ENCODE data around the gene TMEM18. TPM values are rescaled to one million over a fixed set of nuclear protein-coding genes. Genes with fewer than 3 reads are reported as not detected.

The TMEM18 gene
- total RNA-seq, 2 experiments from 2014 or later: 25.6 to 26.3 TPM

- no peaks in the 10 kb centered on the region for H3K36me3 Mint-ChIP-seq (ENCODE audit: low read depth)
- no peak overlapping the region for H3K4me3 Mint-ChIP-seq
- Histone ChIP-seq H3K4me1 (ENCODE audit: insufficient read depth, low read length) (peaks cover 11% of the 10 kb centered on the region), H3K9me3 (ENCODE audit: control insufficient read depth in 1 of 2, insufficient read depth in 1 of 2, low read length in 2 of 2) (no peaks in the 10 kb centered on the region), H3K27ac (ENCODE audit: low read depth in 1 of 2, low read length in 2 of 2) (no peak overlapping the region), H3K36me3 (ENCODE audit: insufficient read depth, low read length) (no peaks in the 10 kb centered on the region), H3K4me3 (ENCODE audit: low read length) (no peak overlapping the region), H3K27me3 (ENCODE audit: control insufficient read depth in 1 of 2, insufficient read depth in 2 of 2, low read length in 2 of 2) (no peaks in the 10 kb centered on the region)
- peaks cover 6% of the 10 kb centered on the region for H3K4me1 Mint-ChIP-seq (ENCODE audit: low read depth)
- H3K27ac Mint-ChIP-seq: no peak overlapping the region
- ChIA-PET CTCF (no interaction called here), POLR2A (interaction anchor here (0.8 kb wide), 1 partner anchor 37 kb away, joined by 3 read pairs; no protein-coding TSS in a partner anchor)
- H3K27me3 Mint-ChIP-seq: peaks cover 4% of the 10 kb centered on the region
- DNase-seq (no peak), ATAC-seq (ENCODE audit: poor library complexity) (no peak)
- intact Hi-C loops (cut with DNase I, micrococcal nuclease): loop anchor here (1.0 to 5.0 kb wide), 6 partner anchors 107 to 466 kb away; no protein-coding TSS in a partner anchor
- H3K9me3 Mint-ChIP-seq: no peaks in the 10 kb centered on the region
- TF ChIP-seq, protein P1, sequence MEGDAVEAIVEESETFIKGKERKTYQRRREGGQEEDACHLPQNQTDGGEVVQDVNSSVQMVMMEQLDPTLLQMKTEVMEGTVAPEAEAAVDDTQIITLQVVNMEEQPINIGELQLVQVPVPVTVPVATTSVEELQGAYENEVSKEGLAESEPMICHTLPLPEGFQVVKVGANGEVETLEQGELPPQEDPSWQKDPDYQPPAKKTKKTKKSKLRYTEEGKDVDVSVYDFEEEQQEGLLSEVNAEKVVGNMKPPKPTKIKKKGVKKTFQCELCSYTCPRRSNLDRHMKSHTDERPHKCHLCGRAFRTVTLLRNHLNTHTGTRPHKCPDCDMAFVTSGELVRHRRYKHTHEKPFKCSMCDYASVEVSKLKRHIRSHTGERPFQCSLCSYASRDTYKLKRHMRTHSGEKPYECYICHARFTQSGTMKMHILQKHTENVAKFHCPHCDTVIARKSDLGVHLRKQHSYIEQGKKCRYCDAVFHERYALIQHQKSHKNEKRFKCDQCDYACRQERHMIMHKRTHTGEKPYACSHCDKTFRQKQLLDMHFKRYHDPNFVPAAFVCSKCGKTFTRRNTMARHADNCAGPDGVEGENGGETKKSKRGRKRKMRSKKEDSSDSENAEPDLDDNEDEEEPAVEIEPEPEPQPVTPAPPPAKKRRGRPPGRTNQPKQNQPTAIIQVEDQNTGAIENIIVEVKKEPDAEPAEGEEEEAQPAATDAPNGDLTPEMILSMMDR (IDR thresholded peaks at IDR 0.05): no peak
These were observed 39.4 kb downstream of the TMEM18 start for GRCh38 chr2:637804-638203.

DNA sequence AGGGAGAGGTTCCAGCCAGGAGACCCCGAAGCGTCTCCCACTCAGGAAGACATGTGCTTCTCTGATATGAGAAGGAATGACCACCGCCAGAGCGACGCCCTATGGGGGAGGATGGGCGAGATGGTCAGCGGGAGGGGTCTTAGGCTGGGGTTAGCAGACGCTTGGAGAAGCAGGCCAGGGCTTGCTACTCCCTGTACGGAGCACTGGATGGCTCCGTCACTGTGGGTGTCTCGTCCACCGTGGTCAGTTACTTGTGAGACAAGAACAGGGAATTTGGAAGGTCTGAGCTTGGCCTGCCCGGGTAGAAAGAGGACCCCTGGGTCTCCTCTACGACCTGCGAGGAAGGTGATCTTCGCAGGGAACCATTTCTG, 39.8 kb downstream of the TMEM18 start:
- Histone ChIP-seq H3K4me1 (ENCODE audit: insufficient read depth, low read length) (peaks cover 11% of the 10 kb centered on the region), H3K27ac (ENCODE audit: low read depth in 1 of 2, low read length in 2 of 2) (no peak overlapping the region), H3K4me3 (ENCODE audit: low read length) (no peak overlapping the region), H3K36me3 (ENCODE audit: insufficient read depth, low read length) (no peaks in the 10 kb centered on the region), H3K9me3 (ENCODE audit: control insufficient read depth in 1 of 2, insufficient read depth in 1 of 2, low read length in 2 of 2) (no peaks in the 10 kb centered on the region), H3K27me3 (ENCODE audit: control insufficient read depth in 1 of 2, insufficient read depth in 2 of 2, low read length in 2 of 2) (no peaks in the 10 kb centered on the region)
- Mint-ChIP-seq H3K4me3 (peak overlapping the region; percentile 89), H3K4me1 (ENCODE audit: low read depth) (peaks cover 6% of the 10 kb centered on the region), H3K9me3 (no peaks in the 10 kb centered on the region), H3K27me3 (peaks cover 4% of the 10 kb centered on the region), H3K27ac (no peak overlapping the region), H3K36me3 (ENCODE audit: low read depth) (no peaks in the 10 kb centered on the region)
- ChIA-PET POLR2A (no interaction called here), CTCF (interaction anchor here (1.3 kb wide), 1 partner anchor 391 kb away, joined by 8 read pairs; no protein-coding TSS in a partner anchor)
- ATAC-seq (ENCODE audit: poor library complexity): no peak
- intact Hi-C loops (cut with DNase I, micrococcal nuclease): loop anchor here (1.0 to 5.0 kb wide), 6 partner anchors 107 to 465 kb away; no protein-coding TSS in a partner anchor
- DNase-seq: no peak
- TF ChIP-seq, protein P1 (IDR thresholded peaks at IDR 0.05): no peak

- intact Hi-C loops (cut with DNase I, micrococcal nuclease): loop anchor here (1.0 to 5.0 kb wide), 6 partner anchors 106 to 465 kb away; no protein-coding TSS in a partner anchor
- H3K27ac Mint-ChIP-seq: no peak overlapping the region
- ChIA-PET CTCF (interaction anchor here (1.3 kb wide), 1 partner anchor 390 kb away, joined by 8 read pairs; no protein-coding TSS in a partner anchor), POLR2A (no interaction called here)
- H3K27me3 ChIP-seq (ENCODE audit: control insufficient read depth in 1 of 2, insufficient read depth in 2 of 2, low read length in 2 of 2): no peaks in the 10 kb centered on the region
- no peaks in the 10 kb centered on the region for H3K36me3 ChIP-seq (ENCODE audit: insufficient read depth, low read length)
- ATAC-seq (ENCODE audit: poor library complexity) (peak; percentile 68), DNase-seq (peak; percentile 26 to 73 (median 44))
- H3K36me3 Mint-ChIP-seq (ENCODE audit: low read depth): no peaks in the 10 kb centered on the region
- H3K4me3 Mint-ChIP-seq: peak overlapping the region; percentile 89
- H3K4me1 Mint-ChIP-seq (ENCODE audit: low read depth): peaks cover 6% of the 10 kb centered on the region
- peaks cover 4% of the 10 kb centered on the region for H3K27me3 Mint-ChIP-seq
- TF ChIP-seq, protein P1 (IDR thresholded peaks at IDR 0.05): peak; percentile 93
- no peaks in the 10 kb centered on the region for H3K9me3 ChIP-seq (ENCODE audit: control insufficient read depth in 1 of 2, insufficient read depth in 1 of 2, low read length in 2 of 2)
- peaks cover 11% of the 10 kb centered on the region for H3K4me1 ChIP-seq (ENCODE audit: insufficient read depth, low read length)
- peak overlapping the region; percentile 73 for H3K4me3 ChIP-seq (ENCODE audit: low read length)
- H3K27ac ChIP-seq (ENCODE audit: low read depth in 1 of 2, low read length in 2 of 2): no peak overlapping the region
- no peaks in the 10 kb centered on the region for H3K9me3 Mint-ChIP-seq
These were observed 40.4 kb downstream of the TMEM18 start for GRCh38 chr2:636641-637405.
